IgD-negative memory B cell (primary cell): Measurements from ENCODE around the gene ABLIM3. TPM values are rescaled to one million over a fixed set of nuclear protein-coding genes. Genes with fewer than 3 reads are reported as not detected.

ENCODE experiments used
- H3K27ac Mint-ChIP-seq, 3 donors: one replicate each; pipeline ENCODE4 v1.8.0; 2020 to 2022; ENCODE audit warnings: mild to moderate bottlenecking in 3 of 3, mixed read lengths in 3 of 3, moderate library complexity in 1 of 3
- H3K27me3 Mint-ChIP-seq: one replicate; pipeline ENCODE4 v1.8.0; 2021; ENCODE audit warnings: mixed read lengths
- H3K36me3 Mint-ChIP-seq: one replicate; pipeline ENCODE4 v1.8.0; 2020; ENCODE audit warnings: mild to moderate bottlenecking, mixed read lengths
- H3K4me1 Mint-ChIP-seq, 3 donors: one replicate each; pipeline ENCODE4 v1.8.0; 2020 to 2022; ENCODE audit warnings: mixed read lengths in 3 of 3, mild to moderate bottlenecking in 1 of 3
- H3K4me3 Mint-ChIP-seq, 4 donors: one replicate each; pipeline ENCODE4 v1.8.0; 2020 to 2022; ENCODE audit warnings: mild to moderate bottlenecking in 4 of 4, mixed read lengths in 4 of 4, moderate library complexity in 3 of 4
- H3K9me3 Mint-ChIP-seq, 3 donors: one replicate each; pipeline ENCODE4 v1.8.0; 2020 to 2021; ENCODE audit warnings: mixed read lengths in 3 of 3, mild to moderate bottlenecking in 1 of 3
- polyA plus RNA-seq: library from polyadenylated mRNA; unstranded; fragments of 300-500 nt; fragmentation: Illumina TruSeq; gene quantifications from one replicate; pipeline ENCODE4 v1.2.3, GENCODE V29; 2021

Gene ABLIM3
- polyA plus RNA-seq, 1 donor from 2014 or later: 0.14 TPM

DNA sequence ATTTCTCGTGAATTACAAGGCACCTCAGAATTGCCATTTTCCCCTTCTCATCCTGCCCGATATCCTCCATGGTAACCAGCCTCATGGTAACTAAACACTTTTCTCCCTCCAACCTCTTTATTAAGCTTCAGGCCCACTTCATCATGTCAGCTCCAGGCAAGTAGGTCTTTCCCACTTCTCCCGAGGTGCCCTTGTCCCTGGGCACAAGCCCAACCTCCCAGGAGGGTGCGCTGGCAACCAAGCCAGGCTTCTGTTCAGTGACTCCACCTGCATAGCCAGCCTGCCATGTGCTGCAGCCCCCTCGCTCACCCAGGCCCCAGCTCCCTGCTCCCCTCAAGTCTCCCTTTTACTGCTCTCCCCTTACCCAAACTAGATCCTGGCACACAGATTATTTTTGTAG is 83.0 kb downstream of the ABLIM3 start:
- no peak overlapping the region for H3K4me3 Mint-ChIP-seq
- peaks cover 5% of the 10 kb centered on the region for H3K27me3 Mint-ChIP-seq
- H3K36me3 Mint-ChIP-seq: no peaks in the 10 kb centered on the region
- peaks cover 0 to 2% (median 0%) of the 10 kb centered on the region in 3 donors for H3K9me3 Mint-ChIP-seq
- no peak overlapping the region for H3K27ac Mint-ChIP-seq
- H3K4me1 Mint-ChIP-seq: no peaks in the 10 kb centered on the region

DNA sequence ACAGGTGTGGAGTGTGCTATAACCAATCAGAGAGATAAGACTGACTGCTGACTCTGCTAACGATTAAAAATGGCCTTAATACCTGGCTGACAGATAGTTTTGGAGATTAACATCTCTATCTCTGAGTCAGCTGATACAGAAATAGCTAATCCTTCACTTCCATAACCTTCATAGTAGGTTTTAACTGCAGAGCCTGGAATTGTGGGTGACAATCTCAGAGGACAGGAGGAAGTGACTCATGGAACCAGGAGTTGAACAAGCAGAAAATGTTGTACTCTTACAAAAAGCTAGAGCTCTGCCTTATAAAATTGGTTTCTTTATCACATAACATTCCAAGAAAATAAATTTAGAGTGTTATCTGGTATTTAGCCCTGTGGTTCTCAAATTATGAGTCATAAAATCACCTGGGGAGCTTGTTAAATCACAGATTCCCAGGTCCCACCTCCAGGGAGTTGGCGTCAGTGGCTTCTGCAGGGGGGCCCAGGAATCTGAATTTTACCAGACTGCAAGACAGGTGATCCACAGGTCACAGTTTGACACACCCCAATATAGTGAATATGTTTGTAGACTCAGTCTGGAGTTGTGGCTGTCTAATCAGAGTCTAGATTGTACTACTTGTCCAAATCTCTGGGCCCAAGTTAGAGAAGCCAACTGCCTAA is 86.0 kb downstream of the ABLIM3 start:
- H3K4me3 Mint-ChIP-seq: no peak overlapping the region
- no peaks in the 10 kb centered on the region for H3K4me1 Mint-ChIP-seq
- peaks cover 10% of the 10 kb centered on the region for H3K27me3 Mint-ChIP-seq
- no peaks in the 10 kb centered on the region for H3K36me3 Mint-ChIP-seq
- H3K9me3 Mint-ChIP-seq: peaks cover 0 to 5% (median 0%) of the 10 kb centered on the region in 3 donors
- no peak overlapping the region for H3K27ac Mint-ChIP-seq

DNA sequence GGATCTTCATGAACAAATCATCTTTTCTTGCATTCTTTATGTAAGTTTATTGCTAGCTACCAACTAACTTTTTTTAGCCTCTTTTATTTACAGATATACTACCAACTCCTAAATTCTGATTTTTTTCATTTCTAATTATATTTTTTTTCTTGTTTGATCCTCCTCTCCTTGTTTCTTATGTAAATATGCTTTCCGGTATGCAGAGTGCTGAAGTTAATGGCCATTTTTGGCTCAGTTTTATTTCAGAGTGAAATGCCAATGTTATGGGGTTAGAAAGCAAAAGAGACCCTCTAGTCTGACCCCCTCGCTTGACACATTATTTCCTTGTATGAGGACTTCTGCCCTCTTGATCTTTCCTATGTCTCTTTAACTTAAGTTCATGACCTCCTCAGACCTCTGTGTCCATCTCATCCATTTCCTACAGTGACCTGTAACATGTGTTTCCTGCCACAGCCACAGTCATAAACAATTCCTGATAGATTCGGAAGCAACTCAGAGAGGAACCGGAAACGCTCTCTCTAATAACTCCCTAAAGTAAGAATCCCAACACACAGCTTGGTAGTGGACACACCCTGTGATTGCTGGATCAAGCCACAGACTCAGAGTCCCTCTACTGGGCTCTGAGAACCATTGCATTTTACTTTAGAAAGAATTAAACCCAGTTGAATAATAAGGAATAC is 87.5 kb downstream of the ABLIM3 start:
- peaks cover 0 to 5% (median 0%) of the 10 kb centered on the region in 3 donors for H3K9me3 Mint-ChIP-seq
- H3K27ac Mint-ChIP-seq: no peak overlapping the region
- H3K4me1 Mint-ChIP-seq: no peaks in the 10 kb centered on the region
- H3K27me3 Mint-ChIP-seq: peaks cover 18% of the 10 kb centered on the region
- no peak overlapping the region for H3K4me3 Mint-ChIP-seq
- no peaks in the 10 kb centered on the region for H3K36me3 Mint-ChIP-seq

DNA sequence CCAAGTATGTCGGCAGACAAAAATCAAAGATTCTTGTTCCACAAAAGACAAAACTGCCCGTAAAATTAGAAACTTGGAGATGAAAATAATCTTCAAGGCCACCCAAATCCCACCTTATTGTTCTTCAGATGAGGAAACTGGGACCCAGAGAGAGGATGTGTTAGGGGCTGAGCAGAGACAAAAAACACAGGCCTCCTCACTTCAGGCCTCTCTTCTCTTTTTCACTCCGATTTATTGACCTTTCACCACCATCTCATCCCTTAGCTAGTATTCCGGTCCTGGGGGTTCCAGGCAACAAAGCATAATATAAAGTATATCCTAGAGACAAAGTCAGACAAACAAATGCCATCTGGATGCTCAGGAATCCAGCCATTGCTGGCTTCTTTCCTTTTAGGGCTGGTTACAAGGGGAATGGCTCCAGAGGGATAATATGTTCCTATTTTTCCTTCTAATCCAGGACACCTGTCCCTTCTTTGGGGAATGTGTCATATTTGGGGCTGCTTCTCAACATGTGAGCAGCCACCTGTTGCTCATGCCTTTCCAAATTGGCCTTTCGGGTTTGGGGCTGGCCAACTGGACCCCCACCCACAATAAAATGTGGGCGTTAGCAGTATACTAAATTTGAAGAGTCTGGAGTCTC is 88.1 kb downstream of the ABLIM3 start:
- H3K27me3 Mint-ChIP-seq: peaks cover 21% of the 10 kb centered on the region
- H3K4me3 Mint-ChIP-seq: no peak overlapping the region
- no peaks in the 10 kb centered on the region for H3K36me3 Mint-ChIP-seq
- H3K9me3 Mint-ChIP-seq: peaks cover 0 to 5% (median 0%) of the 10 kb centered on the region in 3 donors
- H3K27ac Mint-ChIP-seq: no peak overlapping the region
- H3K4me1 Mint-ChIP-seq: no peaks in the 10 kb centered on the region

DNA sequence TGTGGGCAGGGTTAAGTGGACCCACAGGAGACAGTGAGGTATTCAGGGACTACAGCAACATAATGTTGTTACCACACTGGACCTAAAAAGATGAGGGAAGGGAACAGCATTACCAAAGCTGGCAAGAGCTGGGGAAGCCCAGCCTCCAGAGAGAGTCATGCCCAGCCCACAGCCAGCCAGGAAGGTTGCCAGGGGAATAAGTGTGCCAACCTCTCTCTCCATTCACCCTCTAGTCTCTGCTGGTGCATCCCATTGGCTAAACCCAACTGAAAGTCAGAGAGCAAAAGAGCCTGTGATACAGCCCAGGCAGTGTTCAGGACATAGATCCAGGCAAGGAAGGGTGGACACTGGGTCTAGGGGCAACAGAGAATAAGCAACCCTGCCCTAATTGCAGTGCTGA is 94.5 kb downstream of the ABLIM3 start:
- Mint-ChIP-seq H3K4me1 (peaks cover 0 to 8% (median 8%) of the 10 kb centered on the region in 3 donors), H3K4me3 (no peak overlapping the region), H3K36me3 (no peaks in the 10 kb centered on the region), H3K9me3 (no peaks in the 10 kb centered on the region), H3K27me3 (peaks cover 16% of the 10 kb centered on the region), H3K27ac (no peak overlapping the region)

DNA sequence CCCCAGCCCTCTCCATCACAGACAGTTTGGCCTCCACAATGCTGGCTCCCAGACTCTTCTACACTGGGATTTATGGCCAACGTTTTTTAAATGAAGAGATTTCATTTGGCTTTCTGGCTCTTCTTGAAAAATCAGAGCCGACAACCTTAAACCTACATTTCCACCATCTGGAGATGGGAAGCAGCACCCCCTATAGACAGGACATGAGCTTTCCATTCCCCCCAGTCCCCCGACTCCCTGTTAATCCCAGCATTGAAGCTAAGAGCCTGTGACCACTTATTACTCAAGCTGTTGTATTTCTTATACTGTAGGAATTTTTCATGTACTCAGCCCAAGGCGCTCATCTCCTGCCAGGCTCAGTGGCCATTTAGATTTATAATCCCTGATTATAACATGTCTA is 96.4 kb downstream of the ABLIM3 start:
- peaks cover 18% of the 10 kb centered on the region for H3K27me3 Mint-ChIP-seq
- no peak overlapping the region for H3K27ac Mint-ChIP-seq
- no peaks in the 10 kb centered on the region for H3K36me3 Mint-ChIP-seq
- no peaks in the 10 kb centered on the region for H3K9me3 Mint-ChIP-seq
- H3K4me1 Mint-ChIP-seq: peaks cover 0 to 11% (median 8%) of the 10 kb centered on the region in 3 donors
- no peak overlapping the region for H3K4me3 Mint-ChIP-seq

DNA sequence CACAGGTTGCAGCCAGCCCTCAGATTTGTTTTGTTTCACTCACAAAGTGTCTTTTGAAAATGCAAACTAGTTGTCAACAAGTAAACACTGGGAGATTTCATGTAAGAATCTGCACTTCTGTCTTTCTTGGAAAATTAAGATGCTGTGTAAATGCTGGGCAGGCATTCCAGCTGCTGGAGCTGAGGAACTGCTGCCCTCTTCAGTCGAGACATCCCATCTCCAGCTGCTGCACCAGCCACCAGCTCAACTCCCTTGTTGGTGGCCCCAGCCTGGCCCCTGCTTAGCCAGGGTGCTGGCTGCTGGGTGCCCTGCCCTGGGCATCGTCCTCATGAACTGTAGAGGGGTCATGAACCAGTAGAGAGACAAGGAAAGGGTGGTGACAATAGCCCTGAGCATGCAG is 97.2 kb downstream of the ABLIM3 start:
- no peak overlapping the region for H3K27ac Mint-ChIP-seq

DNA sequence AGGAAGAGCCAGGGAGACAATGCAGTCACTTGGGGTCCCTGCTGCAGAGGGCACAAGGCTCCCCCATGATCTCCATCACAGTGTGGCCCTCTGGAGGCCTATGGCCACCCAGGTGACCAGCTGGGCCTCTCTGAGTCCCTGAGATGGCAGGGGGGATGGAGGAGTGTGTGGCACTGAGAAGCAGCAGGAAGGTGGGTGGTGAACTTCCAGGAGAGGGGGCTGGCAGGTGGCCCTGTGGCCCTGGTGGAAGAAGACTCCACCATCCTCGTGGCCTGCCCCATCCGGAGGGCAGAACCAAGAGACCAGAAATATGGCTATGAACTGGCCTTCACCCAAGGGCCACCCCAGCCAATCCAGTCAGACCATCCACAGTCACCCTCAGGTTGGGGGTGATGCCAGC is 98.6 kb downstream of the ABLIM3 start:
- H3K4me3 Mint-ChIP-seq: peak overlapping the region in 1 of 4 donors; percentile 85
- peaks cover 0 to 11% (median 8%) of the 10 kb centered on the region in 3 donors for H3K4me1 Mint-ChIP-seq
- H3K27me3 Mint-ChIP-seq: peaks cover 7% of the 10 kb centered on the region
- H3K9me3 Mint-ChIP-seq: no peaks in the 10 kb centered on the region
- peak overlapping the region in 1 of 3 donors; percentile 33 for H3K27ac Mint-ChIP-seq
- H3K36me3 Mint-ChIP-seq: no peaks in the 10 kb centered on the region

More for the DNA sequence above, 97.2 kb downstream of the ABLIM3 start:
- Mint-ChIP-seq H3K4me3 (no peak overlapping the region), H3K9me3 (no peaks in the 10 kb centered on the region), H3K36me3 (no peaks in the 10 kb centered on the region), H3K4me1 (peaks cover 0 to 11% (median 8%) of the 10 kb centered on the region in 3 donors), H3K27me3 (peaks cover 12% of the 10 kb centered on the region)

DNA sequence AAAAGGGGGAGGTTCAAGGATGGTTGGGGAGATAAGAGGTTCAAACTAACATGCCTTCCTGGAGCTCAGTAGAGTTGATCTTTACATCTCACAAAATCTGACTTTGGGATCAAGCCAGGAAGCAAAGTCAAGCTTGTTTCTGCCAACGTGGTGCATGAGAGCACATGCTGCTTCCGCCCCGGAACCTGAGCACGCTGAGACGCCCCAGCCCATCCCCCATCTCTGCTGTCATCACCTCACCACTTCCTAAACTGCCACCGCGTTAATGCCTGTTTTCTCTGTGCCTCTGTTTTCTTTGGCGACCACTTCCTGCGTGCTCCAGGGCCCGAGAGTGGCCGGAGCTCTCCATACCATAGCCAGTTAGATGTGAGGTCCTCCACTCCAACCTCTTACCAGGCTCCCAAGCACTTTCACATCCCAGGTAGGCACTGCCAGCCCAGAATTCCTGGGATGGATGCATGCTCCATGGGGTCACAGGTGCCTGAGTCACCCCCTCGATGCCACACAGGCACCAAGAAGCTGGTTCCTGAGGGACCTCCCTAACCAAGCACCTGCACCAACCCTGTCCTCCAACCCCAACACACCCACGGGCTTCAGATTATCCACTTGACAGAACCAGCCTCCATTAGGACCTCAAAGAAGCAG is 99.2 kb downstream of the ABLIM3 start:
- peaks cover 10% of the 10 kb centered on the region for H3K27me3 Mint-ChIP-seq
- peak overlapping the region in 1 of 3 donors; percentile 33 for H3K27ac Mint-ChIP-seq
- H3K9me3 Mint-ChIP-seq: no peaks in the 10 kb centered on the region
- peaks cover 1% of the 10 kb centered on the region for H3K36me3 Mint-ChIP-seq
- H3K4me1 Mint-ChIP-seq: peaks cover 0 to 11% (median 9%) of the 10 kb centered on the region in 3 donors
- peak overlapping the region in 2 of 4 donors; percentile 76 to 85 for H3K4me3 Mint-ChIP-seq

DNA sequence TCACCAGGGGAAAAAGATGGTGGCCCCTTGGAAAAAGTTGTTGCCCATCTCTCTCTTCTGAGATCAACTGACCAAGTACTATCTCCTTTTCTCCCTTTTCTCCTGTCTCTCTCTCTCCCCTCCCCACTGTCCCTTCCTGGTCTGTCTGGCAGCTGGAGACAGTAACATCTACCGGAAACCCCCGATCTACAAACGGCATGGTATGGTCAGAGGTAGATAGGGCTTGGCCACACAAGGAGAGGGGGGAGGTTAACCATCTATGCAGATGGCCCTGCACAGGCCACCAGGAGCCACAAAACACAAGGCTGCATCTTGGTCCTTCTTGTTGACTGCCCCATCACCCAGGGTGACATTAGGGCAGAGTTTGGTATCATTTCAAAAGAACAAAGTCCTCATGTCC is 101.0 kb downstream of the ABLIM3 start:
- Mint-ChIP-seq H3K4me1 (peaks cover 0 to 11% (median 10%) of the 10 kb centered on the region in 3 donors), H3K4me3 (no peak overlapping the region), H3K9me3 (peaks cover 0 to 7% (median 2%) of the 10 kb centered on the region in 3 donors), H3K36me3 (peaks cover 4% of the 10 kb centered on the region), H3K27ac (peak overlapping the region in 1 of 3 donors; percentile 48), H3K27me3 (peaks cover 14% of the 10 kb centered on the region)

DNA sequence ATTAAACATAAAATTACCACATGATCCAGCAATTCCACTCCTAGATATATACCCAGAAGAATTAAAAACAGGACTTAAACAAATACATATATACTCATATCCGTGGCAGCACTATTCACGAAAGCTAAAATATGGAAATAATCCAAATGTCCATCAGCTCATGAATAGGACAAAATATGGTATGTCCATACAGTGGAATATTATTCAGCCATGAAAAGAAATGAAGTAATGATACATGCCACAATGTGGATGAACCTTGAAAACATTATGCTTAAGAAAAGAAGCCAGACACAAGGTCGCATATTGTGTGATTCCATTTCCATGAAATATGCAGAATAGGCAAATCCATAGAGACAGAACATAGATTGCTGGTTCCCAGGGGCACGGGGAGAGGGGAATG is 105.6 kb downstream of the ABLIM3 start:
- Mint-ChIP-seq H3K4me3 (no peak overlapping the region), H3K4me1 (peaks cover 0 to 1% (median 0%) of the 10 kb centered on the region in 3 donors), H3K27ac (no peak overlapping the region), H3K9me3 (peaks cover 0 to 8% (median 3%) of the 10 kb centered on the region in 3 donors), H3K36me3 (peaks cover 4% of the 10 kb centered on the region), H3K27me3 (peaks cover 23% of the 10 kb centered on the region)

DNA sequence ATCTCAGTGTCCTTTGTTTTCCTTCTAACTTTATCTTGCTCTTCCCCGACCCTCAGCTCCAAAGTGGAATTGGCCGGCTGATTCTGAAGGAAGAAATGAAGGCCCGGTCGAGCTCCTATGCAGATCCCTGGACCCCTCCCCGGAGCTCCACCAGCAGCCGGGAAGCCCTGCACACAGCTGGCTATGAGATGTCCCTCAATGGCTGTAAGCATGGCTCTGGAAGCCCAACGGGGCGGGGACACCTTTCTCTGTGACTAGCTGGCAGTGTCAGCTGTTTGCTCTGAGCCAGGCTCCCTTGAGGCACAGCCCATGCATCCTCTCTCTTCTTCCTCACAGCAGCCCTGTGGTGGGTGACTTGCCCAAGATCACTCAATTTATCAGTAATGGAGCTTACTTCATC is 106.4 kb downstream of the ABLIM3 start:
- peaks cover 0 to 1% (median 0%) of the 10 kb centered on the region in 3 donors for H3K4me1 Mint-ChIP-seq
- peaks cover 0 to 8% (median 3%) of the 10 kb centered on the region in 3 donors for H3K9me3 Mint-ChIP-seq
- H3K4me3 Mint-ChIP-seq: no peak overlapping the region
- H3K27me3 Mint-ChIP-seq: peaks cover 20% of the 10 kb centered on the region
- H3K27ac Mint-ChIP-seq: peak overlapping the region in 1 of 3 donors; percentile 10
- H3K36me3 Mint-ChIP-seq: peaks cover 4% of the 10 kb centered on the region

DNA sequence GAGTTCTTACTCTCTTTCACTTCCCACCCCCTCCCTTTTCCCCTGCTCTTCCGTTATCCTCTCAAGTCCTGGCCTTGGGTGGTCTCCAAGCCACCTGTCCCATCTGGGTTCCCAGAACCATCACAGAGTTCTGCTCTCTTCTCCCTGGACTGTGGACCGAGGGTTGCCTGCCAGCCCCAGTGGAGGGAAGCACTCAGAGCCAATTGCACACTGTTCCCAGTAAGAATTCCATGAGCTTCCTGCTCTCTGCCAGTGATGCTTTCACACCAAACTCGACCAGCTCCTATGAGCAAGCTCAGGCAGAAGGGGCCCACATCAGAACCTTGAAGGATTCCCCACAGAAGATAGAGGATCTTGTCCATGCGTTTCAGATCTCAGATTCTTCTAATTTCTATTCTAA is 110.3 kb downstream of the ABLIM3 start:
- no peaks in the 10 kb centered on the region for H3K36me3 Mint-ChIP-seq
- peaks cover 22% of the 10 kb centered on the region for H3K27me3 Mint-ChIP-seq
- H3K9me3 Mint-ChIP-seq: peaks cover 0 to 8% (median 3%) of the 10 kb centered on the region in 3 donors
- H3K4me1 Mint-ChIP-seq: peaks cover 0 to 1% (median 0%) of the 10 kb centered on the region in 3 donors
- no peak overlapping the region for H3K27ac Mint-ChIP-seq
- H3K4me3 Mint-ChIP-seq: no peak overlapping the region

DNA sequence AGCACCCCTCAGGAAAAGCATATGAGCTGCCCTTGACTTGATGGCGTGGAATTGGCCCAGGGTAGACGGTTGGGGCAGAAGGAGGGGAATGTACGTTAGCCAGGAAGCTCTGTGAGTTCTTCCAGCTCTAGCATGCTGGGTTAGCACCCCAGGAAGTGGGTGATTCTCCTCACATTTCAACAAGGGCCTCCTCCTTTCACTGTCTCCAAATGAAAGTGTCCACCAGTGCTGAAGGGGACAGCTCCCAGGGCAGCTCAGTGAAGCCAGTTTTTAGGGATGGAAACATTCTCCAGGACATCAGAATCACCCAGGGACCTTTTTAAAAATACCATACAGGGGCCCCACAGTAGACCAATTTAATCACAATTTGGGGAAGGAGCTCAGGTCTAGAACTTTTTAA is 113.2 kb downstream of the ABLIM3 start:
- Mint-ChIP-seq H3K36me3 (no peaks in the 10 kb centered on the region), H3K4me1 (peaks cover 0 to 1% (median 0%) of the 10 kb centered on the region in 3 donors), H3K27ac (no peak overlapping the region), H3K9me3 (peaks cover 0 to 2% (median 0%) of the 10 kb centered on the region in 3 donors), H3K27me3 (peaks cover 22% of the 10 kb centered on the region), H3K4me3 (no peak overlapping the region)

DNA sequence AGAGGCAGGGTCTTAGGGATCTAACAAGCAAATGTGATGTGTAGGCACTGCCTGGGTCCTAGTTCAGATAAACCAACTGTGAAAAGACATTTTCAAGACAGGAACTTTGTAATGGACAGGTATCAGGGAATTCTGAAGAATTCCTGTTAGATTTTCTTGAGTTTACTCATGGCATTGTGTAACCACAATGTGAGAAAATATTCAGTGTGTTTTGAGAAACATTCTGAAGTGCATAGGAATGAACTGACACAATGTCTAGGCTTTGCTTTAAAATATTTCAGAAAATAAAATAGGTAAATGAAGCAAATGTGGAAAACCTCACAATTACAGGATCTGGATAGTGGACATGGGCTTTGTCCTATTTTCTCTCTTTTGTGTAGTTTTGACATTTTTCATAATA is 115.2 kb downstream of the ABLIM3 start:
- Mint-ChIP-seq H3K4me1 (peaks cover 0 to 1% (median 0%) of the 10 kb centered on the region in 3 donors), H3K36me3 (no peaks in the 10 kb centered on the region), H3K9me3 (peaks cover 0 to 1% (median 0%) of the 10 kb centered on the region in 3 donors), H3K27ac (no peak overlapping the region), H3K4me3 (no peak overlapping the region), H3K27me3 (peaks cover 16% of the 10 kb centered on the region)
